Measurements from ENCODE around the gene OR4A16. TPM values are rescaled to one million over a fixed set of nuclear protein-coding genes. Genes with fewer than 3 reads are reported as not detected.

Gene OR4A16, protein sequence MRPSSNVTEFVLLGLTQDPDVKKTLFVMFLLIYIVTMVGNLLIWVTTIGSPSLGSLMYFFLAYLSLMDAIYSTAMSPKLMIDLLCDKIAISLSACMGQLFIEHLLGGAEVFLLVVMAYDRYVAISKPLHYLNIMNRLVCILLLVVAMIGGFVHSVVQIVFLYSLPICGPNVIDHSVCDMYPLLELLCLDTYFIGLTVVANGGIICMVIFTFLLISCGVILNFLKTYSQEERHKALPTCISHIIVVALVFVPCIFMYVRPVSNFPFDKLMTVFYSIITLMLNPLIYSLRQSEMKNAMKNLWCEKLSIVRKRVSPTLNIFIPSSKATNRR
- not detected in 2 replicates for total RNA-seq

DNA sequence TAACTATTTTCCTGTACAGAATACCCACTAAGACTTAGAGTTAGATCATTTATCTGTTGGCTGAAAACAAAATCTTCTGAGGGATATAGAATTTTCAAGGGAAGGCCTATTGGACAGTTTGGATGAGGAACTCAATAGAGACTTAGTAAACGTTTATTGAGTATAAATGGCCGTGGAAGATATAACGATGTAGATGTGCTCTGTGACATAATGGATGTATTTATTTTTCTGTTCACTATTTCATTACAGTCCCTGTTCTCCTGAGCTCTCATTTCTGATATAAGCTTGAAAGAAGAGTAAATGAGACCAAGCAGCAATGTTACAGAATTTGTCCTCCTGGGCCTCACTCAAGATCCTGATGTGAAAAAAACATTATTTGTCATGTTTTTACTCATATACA, at the start of gene OR4A16:
TSS of gene OR4A16 (plus strand) at position 301 of the 400 bp plus-strand sequence. CDS start at position 301, 0 bp downstream.
- intact Hi-C loops (cut with micrococcal nuclease) = no loop called here

DNA sequence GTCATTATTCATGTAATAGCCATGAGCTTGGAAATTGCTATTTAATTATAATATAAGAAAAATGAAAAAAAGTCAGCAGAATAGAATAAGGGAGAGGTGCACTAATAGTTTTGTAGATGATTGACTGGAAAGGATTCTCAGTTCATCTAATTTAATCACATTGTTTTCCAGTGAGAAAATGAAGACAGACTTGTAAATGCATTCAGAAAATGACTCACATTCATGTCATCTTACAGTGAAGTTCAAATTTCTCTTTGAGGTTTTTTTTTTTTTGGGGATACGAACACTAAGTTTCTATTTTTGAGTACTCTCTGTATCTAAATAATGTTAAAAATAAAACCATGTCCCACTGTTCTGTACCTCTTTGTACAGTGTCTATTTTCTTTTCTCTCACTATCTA, 18.5 kb upstream of the OR4A16 start:
- intact Hi-C loops (cut with micrococcal nuclease) = no loop called here

DNA sequence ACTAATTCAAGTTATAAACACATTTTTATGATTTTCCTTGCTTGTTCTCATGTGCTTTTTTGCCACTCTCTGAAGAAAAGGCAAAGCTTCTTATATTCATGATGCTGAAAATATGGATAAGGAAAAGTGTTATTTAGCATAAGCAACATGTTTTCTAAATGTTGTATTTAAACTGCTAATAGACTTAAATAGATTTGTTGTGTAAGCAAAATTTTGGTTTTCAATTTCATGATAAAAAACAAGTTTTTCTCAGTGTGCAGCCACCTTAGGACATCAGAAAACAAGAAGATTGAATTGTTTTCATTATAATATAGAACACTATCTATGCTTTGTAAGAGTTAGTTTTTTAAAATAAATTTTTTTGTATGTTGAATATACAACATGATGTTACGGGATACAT, 2.3 kb downstream of the OR4A16 start:
- intact Hi-C loops (cut with micrococcal nuclease) = no loop called here

DNA sequence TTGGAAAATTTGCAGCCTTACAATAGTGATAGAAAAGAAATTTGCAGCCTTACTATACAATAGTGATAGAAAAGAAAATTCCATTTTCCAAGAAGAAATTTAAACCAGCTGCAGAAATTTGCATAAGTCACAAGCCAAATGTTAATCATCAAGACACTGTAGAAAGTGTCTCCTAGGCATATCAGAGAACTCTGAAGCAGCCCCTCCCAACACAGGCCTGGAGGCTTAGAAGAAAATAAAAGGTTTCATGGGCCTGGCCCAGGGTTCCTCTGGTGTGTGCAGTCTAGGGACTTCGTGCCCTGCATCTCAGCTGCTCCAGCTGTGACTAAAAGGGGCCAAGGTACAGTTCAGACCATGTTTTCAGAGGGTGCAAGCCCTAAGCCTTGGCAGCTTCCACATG, 6.0 kb downstream of the OR4A16 start:
- intact Hi-C loops (cut with micrococcal nuclease) = no loop called here

DNA sequence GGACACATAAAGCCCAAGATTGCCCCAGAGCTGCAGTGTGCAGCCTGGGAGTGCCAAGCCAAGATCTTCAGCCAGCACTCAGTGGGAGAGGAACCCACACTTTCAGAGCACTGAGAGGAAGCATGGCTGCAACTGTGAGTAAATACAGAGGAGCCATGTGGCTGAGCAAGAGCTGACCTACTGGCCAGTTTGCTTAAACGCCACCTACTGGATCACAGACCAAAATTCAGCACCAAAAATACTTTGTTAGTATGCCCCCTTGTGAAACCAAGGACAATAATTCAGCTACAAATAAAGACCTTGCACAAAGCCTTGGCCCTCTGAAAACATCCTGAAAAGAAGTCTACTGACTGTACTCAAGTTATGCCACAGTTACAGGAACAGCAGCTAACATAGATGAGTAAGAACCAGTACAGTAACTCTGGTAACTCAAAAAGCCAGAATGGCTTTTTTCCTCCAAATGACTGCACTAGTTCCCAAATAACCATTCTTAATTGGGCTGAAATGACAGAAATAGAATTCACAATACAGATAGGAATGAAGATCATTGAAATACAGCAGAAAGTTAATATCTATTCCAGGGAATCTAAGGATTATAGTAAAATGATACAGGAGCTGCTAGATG, 14.7 kb downstream of the OR4A16 start:
- intact Hi-C loops (cut with micrococcal nuclease) = no loop called here

DNA sequence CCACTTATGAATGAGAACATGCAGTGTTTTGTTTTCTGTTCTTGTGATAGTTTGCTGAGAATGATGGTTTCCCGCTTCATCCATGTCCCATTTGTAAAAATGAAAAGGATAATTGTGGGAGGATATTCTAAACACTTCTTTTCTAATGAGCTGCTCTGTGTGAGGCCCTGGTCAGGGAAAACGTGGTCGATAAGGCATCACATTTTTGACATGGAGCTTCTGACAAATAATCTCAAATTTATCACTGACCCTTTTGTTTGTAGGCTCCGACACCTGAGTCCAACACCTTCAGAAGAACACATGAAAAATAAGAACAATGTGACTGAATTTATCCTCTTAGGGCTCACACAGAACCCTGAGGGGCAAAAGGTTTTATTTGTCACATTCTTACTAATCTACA, 24.7 kb downstream of the OR4A16 start, which contains the start of gene OR4A15:
TSS of gene OR4A15 (plus strand) at position 301 of the 400 bp plus-strand sequence. CDS start at position 301, 0 bp downstream.
- intact Hi-C loops (cut with micrococcal nuclease) = no loop called here

Other genes starting within 250 kb of the OR4A16 start
- gene TRIM48, start 81.0 kb upstream of the OR4A16 start, total RNA-seq = not detected in 2 replicates
- not detected in 2 replicates for gene OR4A15, start 24.8 kb downstream of the OR4A16 start, total RNA-seq
- gene OR4C15, start 211.3 kb downstream of the OR4A16 start, total RNA-seq = not detected in 2 replicates
- not detected in 2 replicates for gene OR4C16, start 228.9 kb downstream of the OR4A16 start, total RNA-seq